Stimulated activated naive CD8-positive, alpha-beta T cell treated with anti-CD3 and anti-CD28 coated beads, Interleukin-15, Interleukin-2, amounts not matched to agents 100 ng/mL and 50 ng/mL, for 24 hours (primary cell): ENCODE results near the gene RPS25.
"Not testable (repeated sequence)": the region's sequence is repeated elsewhere in the genome, so short reads cannot be mapped to it uniquely, and the experiment has no call there.

ENCODE experiments used
- H3K27ac Mint-ChIP-seq: one replicate; pipeline ENCODE4 v1.8.0; 2021; ENCODE audit warnings: mild to moderate bottlenecking, mixed read lengths
- H3K27me3 Mint-ChIP-seq: one replicate; pipeline ENCODE4 v1.8.0; 2021; ENCODE audit warnings: mixed read lengths
- H3K36me3 Mint-ChIP-seq: one replicate; pipeline ENCODE4 v1.8.0; 2021; ENCODE audit warnings: low read depth, mixed read lengths
- H3K4me1 Mint-ChIP-seq: one replicate; pipeline ENCODE4 v1.8.0; 2021; ENCODE audit warnings: low read depth, mixed read lengths
- H3K4me3 Mint-ChIP-seq: one replicate; pipeline ENCODE4 v1.8.0; 2021; ENCODE audit warnings: mild to moderate bottlenecking, mixed read lengths
- H3K9me3 Mint-ChIP-seq: one replicate; pipeline ENCODE4 v1.8.0; 2021; ENCODE audit warnings: mixed read lengths

RPS25 gene

DNA sequence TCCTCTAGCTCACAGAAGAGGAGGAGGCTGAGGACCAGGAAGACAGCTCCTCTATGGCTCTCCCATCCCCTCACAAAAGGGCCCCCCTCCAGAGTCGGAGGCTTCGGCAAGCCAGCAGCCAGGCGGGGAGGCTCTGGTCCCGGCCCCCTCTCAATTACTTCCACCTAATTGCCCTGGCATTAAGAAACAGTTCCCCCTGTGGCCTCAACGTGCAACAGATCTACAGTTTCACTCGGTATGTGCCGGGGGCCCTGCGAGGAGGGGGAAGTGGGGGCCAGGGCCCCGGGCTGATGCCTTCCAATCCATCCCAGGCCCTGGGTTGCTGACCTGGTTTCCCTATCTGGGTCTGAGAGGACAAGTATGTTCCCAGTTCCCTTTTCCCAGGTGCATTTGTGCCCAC, 38.7 kb downstream of the RPS25 start:
- Mint-ChIP-seq H3K4me1 (no peaks in the 10 kb centered on the region), H3K36me3 (no peaks in the 10 kb centered on the region), H3K27me3 (peaks cover 8% of the 10 kb centered on the region), H3K9me3 (no peaks in the 10 kb centered on the region), H3K27ac (no peak overlapping the region), H3K4me3 (no peak overlapping the region)

DNA sequence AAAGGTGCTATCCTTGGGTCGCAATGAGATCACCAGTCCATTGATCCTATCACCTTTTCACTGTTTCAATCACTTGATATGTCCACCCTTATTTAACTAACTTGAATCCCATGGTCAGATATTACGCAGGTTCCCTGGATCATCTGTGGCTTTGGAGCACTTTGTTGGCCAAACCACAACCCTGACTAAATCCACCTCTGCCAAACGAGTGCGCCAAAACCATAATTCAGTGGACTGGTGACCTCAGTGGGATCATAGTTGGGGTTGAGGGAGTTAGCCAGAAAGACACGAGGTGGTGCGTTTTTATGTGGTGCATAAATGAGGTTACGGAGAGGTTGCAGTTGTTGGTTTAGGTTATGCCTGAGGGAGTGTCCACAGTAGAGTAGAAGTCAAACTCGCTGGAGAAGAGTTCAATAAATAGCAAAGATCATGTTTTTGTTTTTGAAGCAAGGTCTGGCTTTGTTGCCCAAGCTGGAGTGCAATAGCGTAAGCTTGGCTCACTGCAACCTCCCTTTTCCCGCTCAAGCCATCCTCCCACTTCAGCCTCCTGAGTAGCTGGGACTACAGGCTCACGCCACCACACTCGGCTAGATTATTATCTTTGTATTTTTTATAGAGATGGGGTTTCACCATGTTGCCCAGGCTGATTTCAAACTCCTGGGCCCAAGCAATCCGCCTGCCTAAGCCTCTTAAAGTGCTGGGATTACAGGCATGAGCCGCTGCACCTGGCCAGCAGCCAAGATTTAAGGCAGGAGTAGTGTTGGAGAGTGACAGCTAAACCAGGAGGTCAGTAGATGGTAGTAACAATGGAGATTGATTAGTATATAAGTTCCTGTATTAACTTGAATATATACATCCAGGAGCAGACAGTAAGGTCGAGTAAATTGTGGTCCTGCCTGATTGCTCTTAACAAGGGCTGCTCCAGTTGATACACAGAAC, 42.1 kb downstream of the RPS25 start:
- Mint-ChIP-seq H3K27me3 (peaks cover 17% of the 10 kb centered on the region), H3K4me1 (no peaks in the 10 kb centered on the region), H3K36me3 (no peaks in the 10 kb centered on the region)

DNA sequence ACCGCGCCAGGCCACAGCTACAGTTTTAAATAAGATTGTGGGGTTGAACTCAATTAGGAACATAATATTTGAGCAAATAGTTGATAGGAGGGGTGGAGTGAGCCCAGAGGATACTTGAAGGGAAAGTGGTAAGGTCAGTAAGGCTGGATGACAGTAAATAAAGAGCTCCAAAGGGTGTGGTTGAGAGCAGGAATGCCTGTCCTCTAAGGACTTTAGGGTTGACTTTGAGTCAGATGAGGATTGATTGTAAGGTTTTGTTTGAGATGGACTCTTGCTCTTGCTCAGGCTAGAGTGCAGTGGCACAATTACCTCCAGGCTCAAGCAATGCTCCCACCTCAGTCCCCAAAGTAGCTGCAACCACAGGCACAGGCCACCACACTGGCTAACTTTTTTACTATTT, 44.2 kb downstream of the RPS25 start:
- Mint-ChIP-seq H3K27ac (no peak overlapping the region), H3K9me3 (no peaks in the 10 kb centered on the region), H3K4me1 (no peaks in the 10 kb centered on the region), H3K36me3 (no peaks in the 10 kb centered on the region), H3K4me3 (no peak overlapping the region), H3K27me3 (peaks cover 27% of the 10 kb centered on the region)

More for the DNA sequence above, 42.1 kb downstream of the RPS25 start:
- H3K4me3 Mint-ChIP-seq, result no peak overlapping the region
- no peaks in the 10 kb centered on the region for H3K9me3 Mint-ChIP-seq
- H3K27ac Mint-ChIP-seq, result no peak overlapping the region

DNA sequence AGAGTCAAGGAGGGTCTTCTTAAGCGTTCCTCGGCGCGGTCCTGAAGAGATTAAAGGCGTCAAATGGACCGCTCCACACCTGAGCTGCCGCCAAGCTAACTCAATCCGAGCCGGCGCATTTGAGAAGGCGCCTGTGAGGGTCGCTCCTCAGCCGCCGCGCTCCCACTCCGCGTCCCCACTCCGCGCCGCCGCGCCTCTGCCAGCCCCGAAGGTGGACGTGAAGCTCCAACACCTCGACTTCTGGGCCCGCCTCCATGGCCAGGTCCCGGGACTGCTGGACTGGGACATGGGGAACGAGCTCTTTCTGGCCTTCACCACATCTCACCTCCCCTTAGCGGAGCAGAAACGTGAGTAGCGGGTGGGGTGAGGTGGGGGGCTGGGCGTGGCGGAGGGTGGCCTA, 46.5 kb downstream of the RPS25 start, which contains the start of gene FOXR1:
FOXR1 (plus strand) TSS at position 116 of the 400 bp plus-strand sequence; CDS start at position 287, 171 bp downstream.
- Mint-ChIP-seq H3K4me1 (no peaks in the 10 kb centered on the region), H3K36me3 (no peaks in the 10 kb centered on the region), H3K9me3 (no peaks in the 10 kb centered on the region), H3K27ac (no peak within 1 kb of the TSS), H3K4me3 (no peak within 1 kb of the TSS), H3K27me3 (peaks cover 23% of the 10 kb centered on the region)

DNA sequence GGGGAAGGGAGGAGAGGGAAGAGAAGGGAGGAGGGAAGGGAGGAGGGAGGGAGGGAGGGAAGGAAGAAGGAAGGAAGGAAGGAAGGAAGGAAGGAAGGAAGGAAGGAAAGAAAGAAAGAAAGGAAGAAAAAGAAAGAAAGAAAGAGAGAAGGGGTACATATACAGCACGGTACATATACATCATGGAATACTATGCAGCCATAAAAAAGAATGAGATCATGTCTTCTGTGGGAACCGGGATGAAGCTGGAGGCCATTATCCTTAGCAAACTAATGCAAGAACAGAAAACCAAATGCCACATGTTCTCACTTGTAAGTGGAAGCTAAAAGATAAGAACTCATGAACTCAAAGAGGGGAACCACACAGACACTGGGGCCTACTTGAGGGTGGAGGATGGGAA, 48.6 kb downstream of the RPS25 start:
- H3K27ac Mint-ChIP-seq, H3K36me3 Mint-ChIP-seq, H3K4me1 Mint-ChIP-seq, H3K4me3 Mint-ChIP-seq, H3K9me3 Mint-ChIP-seq: not testable (repeated sequence)
- peaks cover 19% of the 10 kb centered on the region for H3K27me3 Mint-ChIP-seq
